Caco-2 (cell line): ENCODE results near the gene MSN. TPM values are rescaled to one million over a fixed set of nuclear protein-coding genes. Genes with fewer than 3 reads are reported as not detected.

Source experiments
- BruUV-seq: library from RNA; stranded (reverse); fragments of 400-500 nt; replicated peaks from 2 replicates; lab custom pipeline; 2021; lab: Mats Ljungman, UMichigan
- CTCF ChIA-PET: fragments of 300-600 bp; sonication (Branson Sonifier 250); formaldehyde crosslinking; loops from one replicate; lab custom pipeline; 2022; ENCODE audit warnings: antibody characterized with exemption; lab: Charles Lee
- POLR2A ChIA-PET: fragments of 300-600 bp; sonication (Branson Sonifier 250); formaldehyde crosslinking; loops from one replicate; lab custom pipeline; 2022; ENCODE audit warnings: antibody characterized with exemption; lab: Charles Lee
- DNase-seq, 2 experiments: peaks; one replicate each; pipeline versions ENCODE4 v3.0.0 to v3.0.0-alpha.2; 2020 to 2022
- H3K27me3 ChIP-seq: replicated peaks from 2 replicates; pipeline ENCODE4 v1.6.0; 2011; ENCODE audit warnings: low read length; ENCODE audit not compliant: control insufficient read depth, insufficient read depth
- H3K36me3 ChIP-seq: 2 replicates; pipeline ENCODE4 v1.5.1; 2011; ENCODE audit warnings: low read length; ENCODE audit not compliant: control insufficient read depth, insufficient read depth
- H3K4me1 ChIP-seq: fragments of 250-450 bp; sonication (Bioruptor Pico); 2 replicates; pipeline ENCODE4 v1.5.1; 2020; ENCODE audit warnings: mild to moderate bottlenecking
- H3K4me3 ChIP-seq: 2 replicates; pipeline ENCODE4 v1.5.1; 2011; ENCODE audit warnings: low read depth, mild to moderate bottlenecking, control low read depth, low read length
- H3K9me3 ChIP-seq: fragments of 250-450 bp; sonication (Bioruptor Pico); 2 replicates; pipeline ENCODE4 v1.5.1; 2020; ENCODE audit warnings: mild to moderate bottlenecking, moderate library complexity
- H3K27ac Mint-ChIP-seq: one replicate; pipeline ENCODE4 v1.8.0; 2022; ENCODE audit warnings: mixed read lengths; ENCODE audit not compliant: unreplicated experiment
- H3K27me3 Mint-ChIP-seq: one replicate; pipeline ENCODE4 v1.8.0; 2022; ENCODE audit warnings: mixed read lengths; ENCODE audit not compliant: insufficient read depth, unreplicated experiment
- H3K36me3 Mint-ChIP-seq: one replicate; pipeline ENCODE4 v1.8.0; 2022; ENCODE audit warnings: mild to moderate bottlenecking, mixed read lengths; ENCODE audit not compliant: insufficient read depth, unreplicated experiment
- H3K4me1 Mint-ChIP-seq: one replicate; pipeline ENCODE4 v1.8.0; 2022; ENCODE audit warnings: low read depth, mixed read lengths; ENCODE audit not compliant: unreplicated experiment
- H3K4me3 Mint-ChIP-seq: one replicate; pipeline ENCODE4 v1.8.0; 2022; ENCODE audit warnings: mild to moderate bottlenecking, moderate library complexity, mixed read lengths; ENCODE audit not compliant: unreplicated experiment
- H3K9me3 Mint-ChIP-seq: one replicate; pipeline ENCODE4 v1.8.0; 2022; ENCODE audit warnings: mixed read lengths; ENCODE audit not compliant: unreplicated experiment
- intact Hi-C: fragments of 100-400 bp; cut with micrococcal nuclease; formaldehyde crosslinking; loops from one replicate; pipeline ENCODE4 v1.10.0; 2022; ENCODE audit not compliant: unreplicated experiment
- total RNA-seq: library from RNA; stranded (reverse); gene quantifications from 2 replicates; pipeline ENCODE4 v1.2.3, GENCODE V29; 2022
- TF ChIP-seq, protein P1 (sequence below), 2 experiments: fragments of 200-600 bp in 1 of 2; IDR thresholded peaks; 1 replicate in 1 of 2; 2 replicates in 1 of 2; pipeline versions ENCODE4 v1.5.1 to v1.8.0; 2011 to 2022; ENCODE audit warnings: antibody characterized with exemption in 1 of 2, control low read depth in 1 of 2, inconsistent platforms in 1 of 2, low read depth in 1 of 2, low read length in 1 of 2, mild to moderate bottlenecking in 1 of 2, moderate library complexity in 1 of 2; ENCODE audit not compliant: insufficient read depth in 1 of 2, severe bottlenecking in 1 of 2, unreplicated experiment in 1 of 2

The MSN gene
- total RNA-seq, 1 experiment from 2014 or later = 0.07 TPM

DNA sequence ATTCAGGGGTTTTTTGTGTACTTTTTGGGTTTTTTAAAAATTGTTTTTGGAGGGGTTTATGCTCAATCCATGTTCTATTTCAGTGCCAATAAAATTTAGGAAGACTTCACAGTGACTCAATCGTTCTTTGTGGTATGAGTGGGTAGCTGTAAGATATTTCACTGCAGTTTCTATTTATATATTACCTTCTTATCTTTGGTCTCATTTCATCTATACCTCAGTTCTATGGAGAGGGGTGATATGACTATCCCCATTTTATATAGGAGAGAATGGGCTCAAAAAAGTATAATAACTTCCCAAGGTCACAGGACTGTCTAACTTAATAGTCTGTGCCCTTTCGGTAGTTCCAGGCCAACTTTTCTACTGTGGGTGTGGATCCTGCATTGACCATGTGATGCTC, 74.4 kb downstream of the MSN start:
- CTCF ChIA-PET = no interaction called here
- Mint-ChIP-seq H3K36me3 (no peaks in the 10 kb centered on the region), H3K27ac (no peak overlapping the region), H3K9me3 (no peaks in the 10 kb centered on the region), H3K4me3 (no peak overlapping the region), H3K27me3 (no peaks in the 10 kb centered on the region), H3K4me1 (no peaks in the 10 kb centered on the region)
- intact Hi-C loops = no loop called here
- Histone ChIP-seq H3K27me3 (no peaks in the 10 kb centered on the region), H3K4me3 (no peak overlapping the region), H3K9me3 (no peaks in the 10 kb centered on the region), H3K36me3 (no peaks in the 10 kb centered on the region), H3K4me1 (no peaks in the 10 kb centered on the region)
- TF ChIP-seq, protein P1, sequence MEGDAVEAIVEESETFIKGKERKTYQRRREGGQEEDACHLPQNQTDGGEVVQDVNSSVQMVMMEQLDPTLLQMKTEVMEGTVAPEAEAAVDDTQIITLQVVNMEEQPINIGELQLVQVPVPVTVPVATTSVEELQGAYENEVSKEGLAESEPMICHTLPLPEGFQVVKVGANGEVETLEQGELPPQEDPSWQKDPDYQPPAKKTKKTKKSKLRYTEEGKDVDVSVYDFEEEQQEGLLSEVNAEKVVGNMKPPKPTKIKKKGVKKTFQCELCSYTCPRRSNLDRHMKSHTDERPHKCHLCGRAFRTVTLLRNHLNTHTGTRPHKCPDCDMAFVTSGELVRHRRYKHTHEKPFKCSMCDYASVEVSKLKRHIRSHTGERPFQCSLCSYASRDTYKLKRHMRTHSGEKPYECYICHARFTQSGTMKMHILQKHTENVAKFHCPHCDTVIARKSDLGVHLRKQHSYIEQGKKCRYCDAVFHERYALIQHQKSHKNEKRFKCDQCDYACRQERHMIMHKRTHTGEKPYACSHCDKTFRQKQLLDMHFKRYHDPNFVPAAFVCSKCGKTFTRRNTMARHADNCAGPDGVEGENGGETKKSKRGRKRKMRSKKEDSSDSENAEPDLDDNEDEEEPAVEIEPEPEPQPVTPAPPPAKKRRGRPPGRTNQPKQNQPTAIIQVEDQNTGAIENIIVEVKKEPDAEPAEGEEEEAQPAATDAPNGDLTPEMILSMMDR (IDR thresholded peaks at IDR 0.05; ENCODE audit: insufficient read depth in 1 of 2, low read depth in 1 of 2, low read length in 1 of 2, severe bottlenecking in 1 of 2, unreplicated experiment in 1 of 2) = no peak
- BruUV-seq = no TSS peak
- no peak for DNase-seq
- POLR2A ChIA-PET = no interaction called here

DNA sequence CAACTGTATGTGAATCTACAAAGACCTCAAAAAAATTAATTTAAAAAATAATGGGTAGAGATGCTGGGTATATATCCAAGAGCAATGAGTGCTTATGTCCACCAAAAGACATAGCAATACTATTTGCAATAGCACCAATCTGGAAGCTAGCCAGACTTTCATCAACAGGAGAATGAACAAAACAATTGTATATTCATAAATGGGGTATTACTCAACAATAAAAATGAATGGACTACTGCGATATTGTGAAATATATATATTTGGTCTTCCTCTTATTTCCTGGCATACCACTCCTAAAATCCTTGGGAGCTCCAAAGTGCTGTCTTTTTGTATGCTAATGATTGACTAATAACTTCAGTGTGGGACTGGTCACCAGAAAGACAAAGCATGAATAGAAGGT, 77.5 kb downstream of the MSN start:
- Mint-ChIP-seq H3K4me1 (no peaks in the 10 kb centered on the region), H3K36me3 (no peaks in the 10 kb centered on the region), H3K27ac (no peak overlapping the region), H3K9me3 (no peaks in the 10 kb centered on the region), H3K27me3 (peaks cover 7% of the 10 kb centered on the region), H3K4me3 (no peak overlapping the region)
- H3K4me3 ChIP-seq = no peak overlapping the region
- no TSS peak for BruUV-seq
- no peak for DNase-seq
- H3K9me3 ChIP-seq = no peaks in the 10 kb centered on the region
- POLR2A ChIA-PET = no interaction called here
- TF ChIP-seq, protein P1 (IDR thresholded peaks at IDR 0.05; ENCODE audit: insufficient read depth in 1 of 2, low read depth in 1 of 2, low read length in 1 of 2, severe bottlenecking in 1 of 2, unreplicated experiment in 1 of 2) = no peak
- no peaks in the 10 kb centered on the region for H3K36me3 ChIP-seq
- intact Hi-C loops = no loop called here
- no peaks in the 10 kb centered on the region for H3K27me3 ChIP-seq
- H3K4me1 ChIP-seq = no peaks in the 10 kb centered on the region
- CTCF ChIA-PET = no interaction called here

DNA sequence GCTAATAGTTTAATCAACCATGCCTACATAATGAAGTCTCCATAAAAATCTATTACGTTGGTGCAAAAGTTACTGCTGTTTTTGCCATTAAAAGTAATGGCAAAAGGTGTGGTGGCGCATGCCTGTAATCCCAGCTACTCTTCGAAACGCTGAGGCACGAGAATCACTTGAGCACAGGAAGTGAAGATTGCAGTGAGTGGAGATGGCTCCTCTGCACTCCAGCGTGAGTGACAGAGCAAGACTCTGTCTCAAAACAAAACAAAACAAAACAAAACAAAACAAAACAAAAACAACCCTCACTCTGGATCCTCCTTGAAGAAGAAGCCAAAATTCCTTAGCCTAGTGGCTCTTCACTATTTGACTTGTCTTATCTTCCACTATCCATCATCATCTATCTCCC, 78.0 kb downstream of the MSN start:
- BruUV-seq = no TSS peak
- intact Hi-C loops = no loop called here
- H3K9me3 Mint-ChIP-seq = no peaks in the 10 kb centered on the region
- no peaks in the 10 kb centered on the region for H3K4me1 Mint-ChIP-seq
- H3K27ac Mint-ChIP-seq = no peak overlapping the region
- Histone ChIP-seq H3K9me3 (no peaks in the 10 kb centered on the region), H3K4me1 (no peaks in the 10 kb centered on the region), H3K4me3 (no peak overlapping the region), H3K36me3 (no peaks in the 10 kb centered on the region), H3K27me3 (no peaks in the 10 kb centered on the region)
- no peaks in the 10 kb centered on the region for H3K36me3 Mint-ChIP-seq
- no peak overlapping the region for H3K4me3 Mint-ChIP-seq
- no peak for DNase-seq
- peaks cover 7% of the 10 kb centered on the region for H3K27me3 Mint-ChIP-seq
- CTCF ChIA-PET = no interaction called here
- TF ChIP-seq, protein P1 (IDR thresholded peaks at IDR 0.05; ENCODE audit: insufficient read depth in 1 of 2, low read depth in 1 of 2, low read length in 1 of 2, severe bottlenecking in 1 of 2, unreplicated experiment in 1 of 2) = no peak
- POLR2A ChIA-PET = no interaction called here
